Measurements from ENCODE around the gene MKNK2.
"Not testable (repeated sequence)": the region's sequence is repeated elsewhere in the genome, so short reads cannot be mapped to it uniquely, and the experiment has no call there.

Gene MKNK2

GRCh38 chr19:1990230-1991017, 60.6 kb downstream of the MKNK2 start:
- DNase-seq: no peak

GRCh38 chr19:1989513-1990229, 61.4 kb downstream of the MKNK2 start:
- no peak for DNase-seq

GRCh38 chr19:1988464-1988863, 62.6 kb downstream of the MKNK2 start:
- DNase-seq: not testable (repeated sequence)

Data from DMS153 (cell line).